Endothelial cell of umbilical vein (primary cell): Measurements from ENCODE around the gene SEZ6. TPM values are rescaled to one million over a fixed set of nuclear protein-coding genes. Genes with fewer than 3 reads are reported as not detected.

Source experiments
- BruUV-seq: library from RNA; stranded (reverse); fragments of 400-500 nt; replicated peaks from 2 replicates; lab custom pipeline; 2021; lab: Mats Ljungman, UMichigan
- CTCF ChIA-PET: fragments of 300-600, 350-600 bp; sonication (Branson Sonifier 250); formaldehyde crosslinking; loops from one replicate; lab custom pipeline; 2021; ENCODE audit warnings: antibody characterized with exemption, inconsistent platforms; lab: Charles Lee
- POLR2A ChIA-PET: fragments of 300-600, 350-600 bp; sonication (Branson Sonifier 250); formaldehyde crosslinking; loops from one replicate; lab custom pipeline; 2021; ENCODE audit warnings: antibody characterized with exemption, inconsistent platforms; lab: Charles Lee
- DNase-seq: peaks from one replicate; pipeline ENCODE4 v3.0.0-alpha.2; 2011; ENCODE audit warnings: low read depth, low spot score
- FAIRE-seq: peaks from 2 replicates; lab custom pipeline; 2011; peaks lifted over from hg19 to GRCh38; lab: Jason Lieb, UNC
- H2AFZ ChIP-seq: 2 replicates; pipeline ENCODE4 v1.6.0; 2012; ENCODE audit warnings: low read depth, low read length, control low read depth, inconsistent platforms
- H3K27ac ChIP-seq: 2 replicates; pipeline ENCODE4 v1.5.1; 2011; ENCODE audit warnings: low read depth, mild to moderate bottlenecking, control low read depth, low read length, moderate library complexity; ENCODE audit not compliant: insufficient read depth
- H3K27me3 ChIP-seq, 2 experiments: 2 replicates each; pipeline versions ENCODE4 v1.6.0 to v1.6.1; 2011; ENCODE audit warnings: low read length in 2 of 2, mixed read lengths in 1 of 2; ENCODE audit not compliant: control insufficient read depth in 2 of 2, insufficient read depth in 2 of 2
- H3K36me3 ChIP-seq, 2 experiments: 2 replicates in 1 of 2; 3 replicates in 1 of 2; pipeline ENCODE4 v1.5.1; 2011; ENCODE audit warnings: low read length in 2 of 2, mild to moderate bottlenecking in 1 of 2, moderate library complexity in 1 of 2; ENCODE audit not compliant: control insufficient read depth in 2 of 2, insufficient read depth in 2 of 2; ENCODE audit errors: extremely low read depth in 1 of 2
- H3K4me1 ChIP-seq: 3 replicates; pipeline ENCODE4 v1.5.1; 2011; ENCODE audit warnings: mild to moderate bottlenecking, low read length; ENCODE audit not compliant: control insufficient read depth, insufficient read depth; ENCODE audit errors: extremely low read depth
- H3K4me2 ChIP-seq: 2 replicates; pipeline ENCODE4 v1.6.1; 2011; ENCODE audit warnings: low read length, control low read depth, mixed read lengths; ENCODE audit not compliant: insufficient read depth
- H3K4me3 ChIP-seq, 3 experiments: fragments of 200-600 bp in 1 of 3; sonication (generic), shearing (Covaris generic) in 1 of 3; replicated peaks in 1 of 3; 2 replicates each; pipeline ENCODE4 v1.5.1; 2011 to 2016; ENCODE audit warnings: control low read depth in 3 of 3, low read length in 3 of 3, mild to moderate bottlenecking in 2 of 3, inconsistent platforms in 1 of 3, low read depth in 1 of 3, moderate library complexity in 1 of 3; ENCODE audit not compliant: insufficient read depth in 1 of 3
- H3K79me2 ChIP-seq: 2 replicates; pipeline ENCODE4 v1.6.0; 2012; ENCODE audit warnings: low read length, inconsistent platforms; ENCODE audit not compliant: control insufficient read depth, insufficient read depth
- H3K9ac ChIP-seq: replicated peaks from 2 replicates; pipeline ENCODE3; 2011; ENCODE audit warnings: low read length, control low read depth; ENCODE audit not compliant: insufficient read depth; ENCODE audit errors: extremely low read depth
- H3K9me1 ChIP-seq: replicated peaks from 3 replicates; pipeline ENCODE4 v1.6.0; 2011; ENCODE audit warnings: mild to moderate bottlenecking, low read length; ENCODE audit not compliant: control insufficient read depth, insufficient read depth; ENCODE audit errors: extremely low read depth
- H3K9me3 ChIP-seq: replicated peaks from 2 replicates; pipeline ENCODE4 v1.5.1; 2012; ENCODE audit warnings: low read length, inconsistent platforms; ENCODE audit not compliant: control insufficient read depth, insufficient read depth
- H4K20me1 ChIP-seq: replicated peaks from 2 replicates; pipeline ENCODE3; 2011; ENCODE audit warnings: mild to moderate bottlenecking, low read length; ENCODE audit not compliant: control insufficient read depth, insufficient read depth; ENCODE audit errors: extremely low read depth
- EZH2 ChIP-seq: IDR thresholded peaks from 2 replicates; pipeline ENCODE4 v1.6.1; 2012; ENCODE audit warnings: borderline replicate concordance, low read depth, mild to moderate bottlenecking, moderate library complexity, low read length, inconsistent platforms; ENCODE audit not compliant: severe bottlenecking
- FOS ChIP-seq: IDR thresholded peaks from 2 replicates; pipeline ENCODE4 v1.6.1; 2011; ENCODE audit warnings: mild to moderate bottlenecking, low read length, moderate library complexity, borderline replicate concordance; ENCODE audit not compliant: insufficient read depth
- GATA2 ChIP-seq: IDR thresholded peaks from 2 replicates; pipeline ENCODE4 v1.7.0; 2011; ENCODE audit warnings: low read depth, mild to moderate bottlenecking, moderate library complexity, mixed read lengths, low read length; ENCODE audit not compliant: insufficient read length, insufficient read depth
- JUN ChIP-seq: IDR thresholded peaks from 2 replicates; pipeline ENCODE4 v1.6.1; 2011; ENCODE audit warnings: borderline replicate concordance, low read depth; ENCODE audit not compliant: insufficient read length, insufficient read depth
- MYC ChIP-seq: IDR thresholded peaks from one replicate; pipeline ENCODE4 v1.6.1; 2011; ENCODE audit warnings: mild to moderate bottlenecking, low read depth, low read length
- POLR2A ChIP-seq: IDR thresholded peaks from 2 replicates; pipeline ENCODE4 v1.6.1; 2012; ENCODE audit warnings: low read depth, mild to moderate bottlenecking, control low read depth, low read length
- POLR2AphosphoS5 ChIP-seq: IDR thresholded peaks from 2 replicates; pipeline ENCODE4 v1.6.1; 2012; ENCODE audit warnings: low read depth, mild to moderate bottlenecking, control low read depth, low read length, moderate library complexity; ENCODE audit not compliant: insufficient read depth
- dilution Hi-C: fragments of 300-500 bp; cut with MboI; formaldehyde crosslinking; loops from one replicate; pipeline ENCODE4 v1.15.0; 2019; ENCODE audit warnings: low sequenced_read_pairs; ENCODE audit not compliant: extremely low pct_ligation_motif_present
- intact Hi-C: fragments of 100-400 bp; cut with micrococcal nuclease; formaldehyde crosslinking; loops from one replicate; pipeline ENCODE4 v1.10.0; 2022
- polyA plus RNA-seq, 4 experiments: library from polyadenylated mRNA; depleted of rRNA in 3 of 4; stranded (reverse) in 3 of 4; unstranded in 1 of 4; fragments of >200 nt; gene quantifications; 2 replicates each; pipeline versions ENCODE4 v1.2.1 to v1.2.3, GENCODE V29; 2011 to 2012; ENCODE audit warnings: missing spikeins in 1 of 4
- total RNA-seq: library from RNA; stranded (reverse); gene quantifications from 2 replicates; pipeline ENCODE4 v1.2.3, GENCODE V29; 2021
- TF ChIP-seq, protein P1 (sequence below), 2 donors: IDR thresholded peaks; 1 replicate in 1 of 2; 2 replicates in 1 of 2; pipeline ENCODE4 v1.5.1; 2011; ENCODE audit warnings: low read length in 2 of 2, mild to moderate bottlenecking in 2 of 2, moderate library complexity in 2 of 2, control low read depth in 1 of 2, inconsistent platforms in 1 of 2, low read depth in 1 of 2; ENCODE audit not compliant: insufficient read depth in 1 of 2; ENCODE audit errors: extremely low read depth in 1 of 2
- TF ChIP-seq, protein P2 (sequence below): IDR thresholded peaks from 2 replicates; pipeline ENCODE4 v1.6.1; 2011; ENCODE audit not compliant: insufficient read depth, insufficient read length

SEZ6 gene
- total and polyA plus RNA-seq, 2 donors (not counting 3 experiments of a cell fraction or from before 2014, with no cell fraction given) = not detected

DNA sequence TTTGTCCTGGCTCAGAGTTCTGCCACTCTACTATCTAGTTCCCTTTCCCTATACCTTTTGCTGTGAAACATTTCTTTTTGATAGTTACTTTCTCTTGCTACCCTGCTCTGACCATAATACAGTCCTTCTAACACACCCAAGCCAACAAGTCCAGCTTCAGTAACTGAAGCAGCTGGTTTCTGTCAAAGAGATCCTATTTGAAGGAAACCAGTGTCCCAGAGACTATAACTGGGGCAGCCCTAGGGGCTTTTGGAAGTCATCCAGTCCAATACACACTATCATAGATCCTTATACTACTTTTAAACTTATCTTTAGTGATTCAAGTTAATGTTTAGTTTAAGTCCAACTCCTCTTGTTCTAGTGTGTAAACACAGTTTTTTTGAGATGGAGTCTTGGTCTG is 85.6 kb downstream of the SEZ6 start:
- peaks cover 3% of the 10 kb centered on the region for H3K4me1 ChIP-seq
- peaks cover 24 to 40% of the 10 kb centered on the region in 2 experiments for H3K36me3 ChIP-seq
- no peaks in the 10 kb centered on the region for H3K9me1 ChIP-seq
- POLR2A ChIA-PET = no interaction called here
- dilution Hi-C loops (no loop called here), intact Hi-C loops (no loop called here)
- peaks cover 9% of the 10 kb centered on the region for H3K79me2 ChIP-seq
- FAIRE-seq (no peak), DNase-seq (no peak)
- CTCF ChIA-PET = interaction anchor here (5.1 kb wide), 1 partner anchor 156 kb away, joined by 58 read pairs; no protein-coding TSS in a partner anchor
- no peak overlapping the region for H3K27ac ChIP-seq
- no peak overlapping the region for H3K4me3 ChIP-seq
- H3K9ac ChIP-seq = no peak overlapping the region
- TF ChIP-seq, protein P1, sequence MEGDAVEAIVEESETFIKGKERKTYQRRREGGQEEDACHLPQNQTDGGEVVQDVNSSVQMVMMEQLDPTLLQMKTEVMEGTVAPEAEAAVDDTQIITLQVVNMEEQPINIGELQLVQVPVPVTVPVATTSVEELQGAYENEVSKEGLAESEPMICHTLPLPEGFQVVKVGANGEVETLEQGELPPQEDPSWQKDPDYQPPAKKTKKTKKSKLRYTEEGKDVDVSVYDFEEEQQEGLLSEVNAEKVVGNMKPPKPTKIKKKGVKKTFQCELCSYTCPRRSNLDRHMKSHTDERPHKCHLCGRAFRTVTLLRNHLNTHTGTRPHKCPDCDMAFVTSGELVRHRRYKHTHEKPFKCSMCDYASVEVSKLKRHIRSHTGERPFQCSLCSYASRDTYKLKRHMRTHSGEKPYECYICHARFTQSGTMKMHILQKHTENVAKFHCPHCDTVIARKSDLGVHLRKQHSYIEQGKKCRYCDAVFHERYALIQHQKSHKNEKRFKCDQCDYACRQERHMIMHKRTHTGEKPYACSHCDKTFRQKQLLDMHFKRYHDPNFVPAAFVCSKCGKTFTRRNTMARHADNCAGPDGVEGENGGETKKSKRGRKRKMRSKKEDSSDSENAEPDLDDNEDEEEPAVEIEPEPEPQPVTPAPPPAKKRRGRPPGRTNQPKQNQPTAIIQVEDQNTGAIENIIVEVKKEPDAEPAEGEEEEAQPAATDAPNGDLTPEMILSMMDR (IDR thresholded peaks at IDR 0.05; ENCODE audit: extremely low read depth in 1 of 2, insufficient read depth in 1 of 2, low read depth in 1 of 2, low read length in 2 of 2) = no peak
- TF ChIP-seq, protein P2, sequence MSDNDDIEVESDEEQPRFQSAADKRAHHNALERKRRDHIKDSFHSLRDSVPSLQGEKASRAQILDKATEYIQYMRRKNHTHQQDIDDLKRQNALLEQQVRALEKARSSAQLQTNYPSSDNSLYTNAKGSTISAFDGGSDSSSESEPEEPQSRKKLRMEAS = no peak
- TF ChIP-seq FOS = no peak
- no peak for TF ChIP-seq EZH2
- TF ChIP-seq POLR2AphosphoS5 = no peak
- no peak for TF ChIP-seq MYC
- no peak for TF ChIP-seq POLR2A
- no peak for TF ChIP-seq JUN
- no peak for TF ChIP-seq GATA2
- no peaks in the 10 kb centered on the region for H3K27me3 ChIP-seq
- H2AFZ ChIP-seq = no peak overlapping the region
- BruUV-seq = no TSS peak
- no peaks in the 10 kb centered on the region for H4K20me1 ChIP-seq
- no peak overlapping the region for H3K4me2 ChIP-seq
- no peaks in the 10 kb centered on the region for H3K9me3 ChIP-seq
